HG03460 (cell line): ENCODE measurements around the gene CDKAL1.
"Not testable (repeated sequence)": the region's sequence is repeated elsewhere in the genome, so short reads cannot be mapped to it uniquely, and the experiment has no call there.

Experiments
- ATAC-seq: cut with Tn5 transposase; IDR thresholded peaks from one replicate; pipeline ENCODE4 v1.9.1; 2021; ENCODE audit not compliant: unreplicated experiment

CDKAL1 gene

DNA sequence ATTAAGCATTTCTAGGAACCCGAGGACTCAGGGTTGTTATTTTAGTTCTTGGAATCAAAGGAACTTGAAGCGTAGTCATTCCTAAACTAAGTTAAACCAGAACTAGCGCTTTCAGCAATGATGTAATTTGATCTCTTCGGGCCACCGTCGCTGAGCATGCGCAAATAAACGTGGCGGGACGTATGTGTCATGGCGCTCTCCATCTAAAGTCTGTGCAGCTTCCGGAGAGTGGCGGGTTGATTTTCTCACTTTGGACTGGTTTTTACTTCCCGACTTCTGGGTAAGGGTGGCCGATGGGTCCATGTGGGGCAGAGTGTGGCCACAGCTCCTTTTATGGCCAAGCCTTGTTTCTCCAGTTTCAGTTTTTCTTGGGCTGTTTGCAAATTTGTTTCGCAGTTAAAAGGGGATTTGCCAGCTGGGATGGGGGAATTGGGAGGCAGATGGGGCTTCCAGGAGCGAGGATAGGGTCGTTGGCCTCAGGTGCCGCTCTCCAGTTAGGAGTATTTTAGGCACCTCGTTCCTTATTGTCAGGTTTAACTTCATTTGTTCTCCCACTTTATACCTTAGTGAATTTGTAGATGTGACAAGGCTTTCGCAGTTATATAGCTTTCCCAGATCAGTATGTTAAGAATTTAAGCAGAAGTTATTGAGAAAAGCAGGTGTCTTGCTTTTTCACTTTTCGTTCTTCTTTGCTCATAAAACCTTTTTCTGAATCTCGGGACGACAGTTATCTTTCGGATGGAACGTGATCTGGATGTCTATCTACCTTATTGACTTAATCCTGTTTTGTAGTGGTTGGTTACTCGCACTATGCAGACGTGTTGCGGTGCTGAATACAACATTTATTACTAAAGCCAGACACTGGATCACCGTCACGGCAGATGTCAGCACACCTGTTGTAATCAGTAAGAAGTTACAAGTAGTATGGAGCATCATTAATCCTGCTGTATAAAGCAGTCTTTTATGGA is at the start of gene CDKAL1:
Gene CDKAL1, plus strand, starts transcription at position 163 of the 968 bp plus-strand sequence. CDS start 11,894 bp downstream, outside the sequence.
- peak; percentile 87 for ATAC-seq

GRCh38 chr6:20486641-20487040 is 47.6 kb upstream of the CDKAL1 start:
- ATAC-seq: no peak

DNA sequence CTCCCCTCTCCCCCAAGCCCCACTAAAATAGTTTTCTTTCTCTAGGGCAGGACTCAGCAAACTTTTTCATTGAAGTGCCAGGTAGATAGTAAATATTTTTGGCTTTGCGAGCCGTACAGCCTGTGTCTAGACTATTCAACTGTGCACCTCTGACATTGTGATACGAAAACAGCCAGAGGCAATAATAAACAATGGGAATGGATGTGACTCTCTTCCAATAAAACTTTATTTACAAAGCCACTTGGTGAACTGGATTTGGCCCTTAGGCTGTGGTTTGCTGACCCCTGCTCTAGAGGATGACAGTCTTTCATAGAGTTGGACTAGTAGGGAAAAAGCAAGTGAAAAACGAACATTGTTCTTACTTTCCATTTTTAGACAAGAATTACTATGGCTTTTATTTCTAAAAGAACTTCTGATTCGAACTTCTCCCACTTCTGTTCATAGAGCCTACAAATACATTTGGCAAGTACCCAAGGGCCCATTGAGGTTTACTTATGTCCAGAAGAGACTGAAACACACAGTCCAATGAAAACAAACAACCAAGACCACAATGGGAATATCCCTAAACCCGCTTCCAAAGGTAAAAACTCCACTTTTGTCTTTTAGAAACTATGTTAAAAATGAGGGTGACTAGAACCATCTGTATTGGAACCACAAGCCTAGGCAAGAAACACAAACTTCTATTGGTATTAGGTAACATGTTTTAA is 46.4 kb upstream of the CDKAL1 start:
- ATAC-seq: no peak

- ATAC-seq: no peak
These were observed 43.7 kb upstream of the CDKAL1 start for GRCh38 chr6:20490591-20490990.

DNA sequence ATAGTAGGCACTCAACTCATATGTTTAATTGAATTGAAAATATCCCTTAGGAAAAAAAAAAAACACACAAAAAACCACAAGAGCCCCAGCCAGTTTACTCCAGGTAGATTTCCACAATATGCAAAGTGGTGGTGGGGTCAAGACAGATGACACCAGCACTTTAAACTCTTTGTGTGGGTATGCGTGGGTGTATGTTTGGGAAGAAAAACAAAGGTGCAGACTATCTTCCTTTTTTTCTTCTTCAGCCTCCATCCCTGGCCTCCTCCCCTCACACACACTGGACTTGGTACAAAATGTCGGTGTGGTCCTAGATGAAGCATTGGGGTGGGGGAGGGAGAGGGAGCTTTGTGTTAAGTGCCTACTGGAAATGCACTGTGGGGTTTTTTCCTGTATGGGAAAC is 42.2 kb upstream of the CDKAL1 start:
- ATAC-seq: no peak

- no peak for ATAC-seq
These were observed 36.8 kb upstream of the CDKAL1 start for GRCh38 chr6:20497216-20498040.

DNA sequence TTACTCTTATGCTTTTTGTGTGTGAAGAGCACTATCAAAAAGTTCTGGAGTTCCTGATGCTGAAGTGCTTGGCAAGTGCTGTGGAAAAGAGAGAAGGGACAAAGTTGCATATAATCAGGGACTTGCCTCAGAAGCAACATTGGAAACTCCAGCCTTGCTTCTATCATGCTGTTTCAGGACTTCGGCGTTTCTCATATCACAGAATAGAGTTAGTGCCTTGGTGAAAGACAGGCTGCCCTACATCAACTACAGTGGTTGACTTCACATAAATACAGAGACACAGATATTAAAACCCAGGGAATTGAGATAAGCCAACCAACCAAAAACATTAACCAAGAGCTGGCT is 36.2 kb upstream of the CDKAL1 start:
- ATAC-seq: no peak

DNA sequence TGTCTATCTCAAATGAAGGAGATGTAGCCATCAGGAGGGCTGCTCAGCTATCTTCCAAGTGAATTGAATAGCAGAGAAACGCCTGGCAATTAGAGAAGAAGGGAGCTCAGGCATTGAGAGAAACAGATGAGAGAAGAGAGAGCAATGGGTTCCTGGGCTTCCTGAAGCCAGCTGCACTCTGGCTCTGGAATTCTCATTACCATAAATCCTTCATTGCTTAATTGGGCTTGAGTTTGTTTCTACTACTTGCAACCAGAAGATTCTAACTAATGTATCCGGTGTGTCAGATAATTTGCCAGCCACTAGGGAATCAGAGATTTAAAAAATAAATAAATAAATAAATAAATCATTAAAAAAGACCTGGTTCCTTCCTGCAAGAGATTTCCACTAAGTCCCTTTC is 25.0 kb upstream of the CDKAL1 start:
- ATAC-seq: no peak

DNA sequence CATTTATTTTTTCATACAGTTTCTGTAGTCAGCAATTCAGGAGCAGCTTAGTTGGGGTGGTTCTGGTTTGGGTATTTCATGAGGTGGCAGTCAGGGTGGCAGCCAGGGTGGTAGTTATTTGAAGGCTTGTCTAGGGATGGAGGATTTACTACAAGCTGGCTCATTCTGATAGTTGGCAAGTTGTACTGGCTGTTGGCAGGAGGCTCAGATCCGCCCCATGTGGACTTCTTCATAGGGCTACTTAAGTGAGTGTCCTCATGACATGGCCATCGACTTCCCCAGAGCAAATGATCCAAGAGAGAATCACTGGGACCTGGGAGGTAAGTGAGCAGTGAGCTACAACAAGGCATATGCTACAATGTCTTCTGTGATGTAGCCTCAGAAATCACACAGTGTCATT is 22.4 kb upstream of the CDKAL1 start:
- ATAC-seq: no peak

GRCh38 chr6:20525208-20525607 is 9.0 kb upstream of the CDKAL1 start:
- ATAC-seq: not testable (repeated sequence)

DNA sequence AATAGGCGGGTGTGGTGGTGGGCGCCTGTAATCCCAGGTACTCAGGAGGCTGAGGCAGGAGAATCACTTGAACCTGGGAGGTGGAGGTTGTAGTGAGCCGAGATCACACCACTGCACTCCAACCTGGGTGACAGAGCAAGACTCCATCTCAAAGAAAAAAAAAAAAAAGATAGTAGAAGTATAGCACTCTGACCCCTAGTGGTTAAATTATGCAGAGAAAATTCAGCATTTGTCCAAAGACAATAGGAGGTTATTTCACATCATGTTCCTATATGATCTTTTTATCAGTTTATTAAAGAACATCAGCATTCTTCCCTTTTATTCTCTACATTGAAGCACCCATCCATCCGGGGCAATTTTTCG is 5.2 kb upstream of the CDKAL1 start:
- ATAC-seq: peak; percentile 66

GRCh38 chr6:20532881-20533280 is 1.4 kb upstream of the CDKAL1 start:
- ATAC-seq: no peak

DNA sequence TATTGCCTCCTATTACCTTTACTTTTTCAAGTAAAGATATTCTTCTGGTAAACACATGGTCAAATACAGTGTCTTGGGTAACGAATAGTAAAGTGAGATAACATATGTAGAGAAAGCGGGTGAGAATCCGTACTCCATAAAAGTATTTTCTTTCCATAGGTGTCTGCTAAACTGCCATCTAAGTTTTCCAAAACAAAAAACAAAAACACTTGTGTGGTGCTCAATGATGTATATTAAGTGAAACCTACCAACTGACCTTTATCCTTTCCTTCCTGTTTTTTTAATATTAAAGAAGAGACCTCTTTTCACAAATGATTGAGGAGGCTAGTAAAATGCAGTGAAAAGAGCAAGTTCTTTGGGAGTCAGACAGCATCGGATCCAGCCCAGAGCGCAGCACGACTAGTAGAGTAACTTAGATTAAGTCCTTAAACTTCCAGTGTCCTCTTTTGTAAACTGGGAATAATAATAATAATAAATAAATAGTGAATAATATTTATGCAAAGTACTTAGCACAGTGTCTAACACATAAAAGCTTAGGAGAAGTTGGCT is 437 bp upstream of the CDKAL1 start:
- peak; percentile 7 for ATAC-seq

DNA sequence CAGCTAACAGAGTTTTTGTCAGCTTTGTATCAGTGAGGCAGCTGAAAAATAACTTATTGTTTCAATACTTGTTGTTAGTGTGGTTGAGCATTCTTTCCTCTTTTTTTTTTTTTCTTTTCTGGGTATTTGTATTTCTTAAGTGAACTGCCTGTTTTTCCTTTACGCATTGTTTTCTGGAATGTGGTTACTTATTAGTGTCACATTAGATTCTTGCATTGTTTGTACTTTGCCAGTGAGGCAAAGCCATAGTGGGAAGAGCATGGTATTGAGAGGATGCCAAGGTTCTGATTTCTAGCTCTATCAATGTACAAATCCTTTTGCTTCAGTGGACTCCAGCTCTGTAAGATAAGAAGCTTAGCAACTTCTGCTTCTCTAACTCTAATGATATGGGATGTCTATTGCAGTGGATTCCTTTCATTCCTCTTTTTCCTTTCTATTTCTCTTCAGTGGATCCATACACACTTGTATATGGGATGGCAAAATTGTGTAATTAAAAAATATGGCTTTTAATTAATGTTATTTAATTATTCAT is 3.9 kb downstream of the CDKAL1 start:
- no peak for ATAC-seq

DNA sequence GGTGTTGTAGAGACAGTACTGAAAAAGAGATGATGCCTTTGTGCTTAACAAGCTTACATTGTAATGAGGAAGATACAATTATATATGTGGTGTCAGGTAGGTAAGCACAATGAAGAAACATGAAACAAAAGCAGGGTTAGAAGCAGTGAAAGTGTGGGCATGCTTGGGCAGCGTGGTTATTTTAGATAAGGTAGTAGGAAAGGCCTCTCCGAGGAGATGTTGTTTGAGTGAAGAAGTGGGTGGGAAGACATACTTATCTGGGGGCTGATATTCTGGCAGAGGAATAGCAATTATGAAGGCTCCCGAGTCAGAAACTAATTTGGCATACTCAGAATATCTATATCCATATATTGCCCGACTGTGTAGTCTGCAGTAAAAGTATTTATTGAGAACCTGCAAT is 4.7 kb downstream of the CDKAL1 start:
- ATAC-seq: no peak

DNA sequence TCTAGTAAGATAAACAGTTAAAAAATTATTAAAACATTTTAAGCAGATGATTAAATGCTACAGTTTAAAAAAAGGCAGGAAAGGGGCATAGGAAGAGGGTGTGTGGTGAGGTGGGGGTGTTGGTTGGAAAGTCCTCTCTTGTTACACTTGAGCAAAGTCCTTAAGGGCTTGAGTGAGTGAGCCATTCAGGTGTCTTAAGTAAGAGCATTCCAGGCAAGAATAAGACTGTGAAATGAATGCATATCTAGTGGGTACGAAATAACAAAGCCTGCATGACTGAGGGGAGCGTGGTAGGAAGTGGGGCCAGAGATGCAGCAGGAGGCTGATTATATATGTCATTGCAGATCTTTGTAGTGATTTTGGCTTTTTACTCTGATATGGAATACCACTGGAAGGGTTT is 5.1 kb downstream of the CDKAL1 start:
- no peak for ATAC-seq

DNA sequence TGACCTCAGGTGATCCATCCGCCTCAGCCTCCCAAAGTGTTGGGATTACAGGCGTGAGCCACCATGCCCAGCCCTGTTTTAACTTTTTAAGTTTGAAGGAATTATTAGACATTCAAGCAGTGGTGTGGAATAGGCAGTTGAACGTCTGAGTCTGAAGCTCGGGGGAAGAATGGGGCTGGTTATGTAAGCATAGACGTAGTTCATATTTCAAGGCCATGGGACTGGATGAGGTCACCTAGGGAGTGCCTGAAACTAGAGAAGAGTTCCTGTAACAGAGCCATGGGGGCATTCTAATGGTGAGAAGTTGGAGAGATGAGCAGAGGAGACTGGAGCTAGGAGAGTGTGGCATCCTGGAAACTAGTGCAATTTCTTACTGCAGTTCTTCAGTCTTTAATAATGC is 6.4 kb downstream of the CDKAL1 start:
- no peak for ATAC-seq

- ATAC-seq: no peak
These were observed 7.1 kb downstream of the CDKAL1 start for GRCh38 chr6:20541382-20541781.

GRCh38 chr6:20542927-20543602 is 8.8 kb downstream of the CDKAL1 start:
- ATAC-seq: peak; percentile 98

- no peak for ATAC-seq
These were observed 14.0 kb downstream of the CDKAL1 start for GRCh38 chr6:20548264-20548663.
